ENCODE results near the gene AFF3.

GRCh38 chr2:99936065-99936464 lies 206.3 kb downstream of the AFF3 start:
- TF ChIP-seq CTCF (conservative IDR thresholded peaks at IDR 0.05; ENCODE audit: low read depth, low read length), result no peak
- no peak for TF ChIP-seq MXI1 (IDR thresholded peaks at IDR 0.05; ENCODE audit: borderline replicate concordance, low read depth, low read length)
- TF ChIP-seq POLR2A (IDR thresholded peaks at IDR 0.05; ENCODE audit: low read depth, low read length), result no peak
- TF ChIP-seq MAFK (IDR thresholded peaks at IDR 0.05; ENCODE audit: low read depth, low read length), result no peak
- TF ChIP-seq USF2 (IDR thresholded peaks at IDR 0.05; ENCODE audit: low read depth, low read length), result no peak
- TF ChIP-seq ELK1 (IDR thresholded peaks at IDR 0.05; ENCODE audit: borderline replicate concordance, low read depth, low read length), result no peak
- TF ChIP-seq CEBPB (IDR thresholded peaks at IDR 0.05; ENCODE audit: low read depth, low read length), result no peak
- no peak for TF ChIP-seq SMC3 (IDR thresholded peaks at IDR 0.05; ENCODE audit: low read depth, low read length)
- TF ChIP-seq BHLHE40 (IDR thresholded peaks at IDR 0.05; ENCODE audit: low read depth, low read length), result no peak
- TF ChIP-seq CHD1 (IDR thresholded peaks at IDR 0.05; ENCODE audit: low read depth, low read length), result no peak
- TF ChIP-seq RCOR1 (IDR thresholded peaks at IDR 0.05; ENCODE audit: insufficient replicate concordance, low read length), result no peak

Measured in IMR-90 (cell line).